Activated CD4-positive, alpha-beta T cell treated with anti-CD3 and anti-CD28 coated beads, Interleukin-2, amount 50 U/mL, for 16 hours (primary cell): ENCODE results near the gene NUTM2D.
"Not testable (repeated sequence)": the region's sequence is repeated elsewhere in the genome, so short reads cannot be mapped to it uniquely, and the experiment has no call there.

Experiments used
- DNase-seq: peaks from one replicate; pipeline ENCODE4 v3.0.0-alpha.2; 2020

The NUTM2D gene

DNA sequence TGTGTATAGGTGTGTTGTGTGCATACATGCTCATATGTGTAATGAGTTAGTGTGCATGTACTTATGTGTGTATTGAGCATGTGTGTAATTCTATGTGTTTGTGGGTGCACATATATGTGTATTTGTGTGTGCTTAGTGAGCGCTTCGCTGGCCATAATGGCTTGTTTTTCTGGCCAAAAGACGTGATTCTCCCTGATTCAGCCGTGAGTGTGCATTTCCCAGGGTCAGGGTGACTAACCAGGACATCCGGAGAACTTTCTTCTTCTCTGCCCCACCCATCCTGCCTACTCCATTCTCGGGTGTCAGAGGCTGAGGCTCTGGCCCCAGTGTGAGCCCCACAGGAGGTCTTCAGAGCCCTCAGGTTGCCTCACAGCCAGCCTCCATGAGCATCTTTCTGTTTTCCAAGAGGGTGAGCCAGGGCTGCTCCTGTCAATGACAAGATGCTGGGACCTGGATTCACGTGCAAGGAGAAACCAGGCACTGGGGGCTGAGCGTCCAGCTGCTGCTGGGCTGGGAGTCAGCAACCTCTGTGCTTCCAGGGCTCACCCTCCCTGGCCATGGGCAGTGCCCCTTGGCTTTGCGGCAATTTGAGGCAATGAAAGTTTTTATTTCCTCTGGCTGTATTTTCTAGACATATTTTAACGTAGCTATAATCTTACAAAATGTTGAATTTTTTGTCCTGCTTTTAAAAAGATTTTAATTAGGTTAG, 25.8 kb downstream of the NUTM2D start:
- DNase-seq, result not testable (repeated sequence)

- not testable (repeated sequence) for DNase-seq
Measured at GRCh38 chr10:87384283-87384682, 26.7 kb downstream of the NUTM2D start.

DNA sequence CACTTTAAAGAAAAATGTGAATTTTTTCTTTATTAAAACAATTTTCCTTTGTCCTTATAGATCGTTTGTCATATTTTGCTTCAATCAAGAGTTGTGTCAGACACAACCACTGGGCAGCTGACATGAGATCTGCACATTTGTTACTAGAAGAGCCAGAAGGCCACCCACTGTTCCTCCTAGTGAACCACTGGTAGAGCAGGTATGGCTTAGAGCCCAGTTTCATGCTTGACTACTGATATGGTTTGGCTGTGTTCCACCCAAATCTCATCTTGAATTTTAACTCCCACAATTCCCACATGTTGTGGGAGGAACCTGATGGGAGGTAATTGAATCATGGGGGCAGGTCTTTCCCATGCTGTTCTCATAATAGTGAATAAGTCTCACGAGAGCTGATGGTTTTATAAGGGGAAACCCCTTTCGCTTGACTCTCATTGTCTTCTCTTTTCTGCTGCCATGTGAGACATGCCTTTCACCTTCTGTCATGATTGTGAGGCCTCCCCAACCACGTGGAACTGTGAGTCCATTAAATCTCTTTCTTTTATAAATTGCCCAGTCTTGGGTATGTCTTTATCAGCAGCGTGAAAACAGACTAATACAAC, 28.3 kb downstream of the NUTM2D start:
- DNase-seq, result not testable (repeated sequence)

DNA sequence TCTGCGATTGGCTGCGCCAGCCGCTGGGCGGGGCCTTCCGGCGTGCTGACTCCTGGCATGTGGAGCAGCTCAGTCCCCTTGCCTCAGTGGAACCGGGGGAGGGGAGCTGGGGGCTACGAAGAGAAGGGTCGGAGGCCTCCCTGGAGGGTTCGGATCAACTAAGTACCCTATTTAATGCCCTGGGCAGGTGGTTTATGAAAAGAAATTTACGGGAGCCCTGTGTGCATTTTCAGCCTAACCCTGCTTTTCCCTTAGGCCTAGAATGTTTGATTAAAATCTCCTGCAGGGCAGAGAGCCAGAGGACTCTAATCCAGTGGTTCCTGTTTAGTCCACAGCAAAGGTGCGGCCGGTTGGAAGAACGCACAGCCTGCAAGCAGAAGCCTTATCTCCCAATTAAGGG, 33.8 kb downstream of the NUTM2D start:
- not testable (repeated sequence) for DNase-seq

DNA sequence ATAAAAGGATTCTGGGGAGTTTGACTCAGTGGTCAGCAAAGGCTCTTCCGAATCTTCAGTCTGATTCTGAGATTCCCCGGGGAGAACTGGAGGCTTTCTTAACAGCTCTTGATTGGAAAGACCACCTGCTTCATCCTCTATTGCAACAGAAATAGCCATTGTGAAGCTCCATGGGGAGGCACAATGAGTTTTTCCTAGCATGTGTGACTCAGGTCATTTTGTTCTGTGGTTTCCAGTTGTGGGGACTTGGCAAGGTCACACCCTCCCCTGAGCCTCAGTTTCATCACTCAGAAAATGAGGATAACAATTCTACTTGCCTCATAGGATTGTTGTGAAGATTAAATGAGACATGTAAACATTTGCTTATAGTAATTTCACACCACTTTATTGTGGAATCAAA, 38.7 kb downstream of the NUTM2D start:
- DNase-seq, result not testable (repeated sequence)

- not testable (repeated sequence) for DNase-seq
Measured at GRCh38 chr10:87398436-87398835, 40.9 kb downstream of the NUTM2D start.

DNA sequence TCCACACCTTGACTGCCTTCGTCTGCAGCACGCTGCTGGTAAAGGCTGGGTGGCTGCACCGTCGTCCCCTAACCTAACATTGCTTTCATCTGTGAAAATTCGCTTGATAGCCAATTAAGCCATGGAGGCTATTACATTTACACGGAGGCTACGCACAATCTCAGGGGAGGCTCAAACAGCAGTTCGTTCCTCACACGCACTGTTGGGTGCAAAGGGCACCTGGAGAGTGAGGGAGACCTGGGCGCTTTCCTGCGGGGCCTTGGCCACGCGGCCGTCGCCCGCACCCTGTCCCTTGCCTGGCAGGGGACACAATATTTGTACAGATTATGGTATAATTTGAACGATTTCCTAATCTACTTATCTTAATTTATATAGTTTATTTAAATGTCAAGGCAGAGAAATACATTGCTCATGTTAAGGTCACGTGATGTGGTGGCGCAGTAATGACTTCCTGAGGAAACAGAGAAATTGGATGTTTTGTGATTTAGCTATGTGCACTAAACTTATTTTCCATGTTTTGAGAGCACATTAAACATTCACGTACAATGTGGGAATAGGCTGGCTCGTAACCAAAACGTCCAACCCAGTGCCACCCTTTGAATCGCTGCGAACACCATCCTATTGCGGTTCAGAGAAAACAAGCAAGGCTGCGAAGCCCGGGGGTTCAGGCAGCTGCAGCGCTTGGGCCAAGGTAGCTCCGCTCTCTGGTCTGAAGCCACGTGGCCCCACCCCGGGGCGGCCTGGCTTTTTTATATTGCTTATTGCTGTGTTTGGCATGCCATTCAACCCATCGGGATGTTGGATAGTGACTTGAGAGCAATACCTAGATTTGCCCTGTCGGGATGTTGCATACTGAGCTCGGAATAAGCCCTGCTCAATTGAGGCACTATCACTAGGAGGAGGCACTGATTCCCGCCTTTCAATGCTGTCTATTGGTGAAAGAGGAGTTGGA, 50.2 kb downstream of the NUTM2D start:
- DNase-seq, result not testable (repeated sequence)

GRCh38 chr10:87413921-87414320, 56.4 kb downstream of the NUTM2D start:
- not testable (repeated sequence) for DNase-seq
